ENCODE data around the gene CYB5D1. TPM values are rescaled to one million over a fixed set of nuclear protein-coding genes. Genes with fewer than 3 reads are reported as not detected.

The CYB5D1 gene
- total and polyA plus RNA-seq, 2 of the 8 experiments (the other 6 are each of a cell fraction or from before 2014, with no cell fraction given), result 11.0 to 18.0 TPM

DNA sequence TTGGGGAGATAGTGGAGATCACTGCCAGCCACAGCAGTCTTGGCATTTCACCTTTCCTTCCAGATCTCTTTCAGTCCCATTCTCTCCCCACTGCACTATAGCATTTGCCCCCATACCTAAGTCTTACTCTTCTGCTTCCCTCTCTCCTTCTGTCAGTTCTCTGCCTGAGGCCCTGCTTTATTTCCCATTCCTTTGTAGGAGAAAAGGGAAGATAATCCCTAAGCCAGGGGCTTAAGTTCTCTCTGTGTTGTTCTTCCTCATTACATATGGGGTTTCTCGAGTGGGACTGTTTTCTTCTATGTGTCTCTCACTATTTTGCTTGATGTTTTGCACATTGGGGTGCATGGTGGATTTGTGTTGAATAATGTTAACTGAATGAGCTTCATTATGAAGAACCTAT lies 17.4 kb upstream of the CYB5D1 start:
- Histone ChIP-seq H4K8ac (ENCODE audit: extremely low read depth, insufficient read depth, low read length) (no peak overlapping the region), H4K5ac (ENCODE audit: insufficient read length, low read depth, low read length) (no peak overlapping the region), H3K9ac (replicated peaks in 1 of 4; ENCODE audit: extremely low read depth in 1 of 4, low read depth in 3 of 4, low read length in 3 of 4) (no peak overlapping the region), H3K36me3 (ENCODE audit: control insufficient read depth in 2 of 4, insufficient read depth in 4 of 4, low read length in 3 of 4) (no peaks in the 10 kb centered on the region), H3K4me3 (ENCODE audit: extremely low read depth in 1 of 4, insufficient read depth in 2 of 4, low read depth in 3 of 4, low read length in 4 of 4) (no peak overlapping the region), H2BK20ac (ENCODE audit: low read length) (no peak overlapping the region), H2BK5ac (ENCODE audit: low read depth, low read length) (no peak overlapping the region), H2AFZ (ENCODE audit: low read length) (no peak overlapping the region), H3K79me1 (ENCODE audit: low read depth, low read length) (no peaks in the 10 kb centered on the region), H3K56ac (replicated peaks; ENCODE audit: insufficient read length, low read depth, low read length) (no peak overlapping the region), H2AK5ac (ENCODE audit: low read depth, low read length) (no peak overlapping the region), H4K20me1 (replicated peaks in 1 of 2; ENCODE audit: control insufficient read depth in 1 of 2, insufficient read depth in 2 of 2, low read length in 2 of 2) (peaks cover 8 to 37% of the 10 kb centered on the region in 2 experiments), H4K91ac (replicated peaks; ENCODE audit: insufficient read length, low read length) (no peak overlapping the region), H2BK15ac (ENCODE audit: low read length) (no peak overlapping the region), H3K18ac (ENCODE audit: extremely low read depth, low read length) (no peak overlapping the region), H3K9me3 (ENCODE audit: insufficient read depth in 2 of 2, low read depth in 1 of 2, low read length in 1 of 2) (no peaks in the 10 kb centered on the region), H3K4ac (replicated peaks; ENCODE audit: insufficient read length, low read depth, low read length) (no peak overlapping the region), H3K14ac (ENCODE audit: insufficient read length) (no peak overlapping the region), H3K23me2 (ENCODE audit: low read depth, low read length) (peaks cover 48% of the 10 kb centered on the region), H2BK120ac (replicated peaks; ENCODE audit: low read depth, low read length) (no peak overlapping the region), H3K23ac (ENCODE audit: insufficient read length) (no peak overlapping the region), H3K4me1 (replicated peaks in 1 of 4; ENCODE audit: control insufficient read depth in 3 of 4, insufficient read depth in 4 of 4, low read length in 3 of 4) (peaks cover 10 to 37% (median 21%) of the 10 kb centered on the region in 4 experiments), H3K27ac (ENCODE audit: low read depth, low read length) (no peak overlapping the region), H3K4me2 (ENCODE audit: insufficient read depth in 1 of 2, low read depth in 2 of 2, low read length in 2 of 2) (no peak overlapping the region; a peak in 1 of 4 replicates), H3K27me3 (replicated peaks in 1 of 4; ENCODE audit: control insufficient read depth in 3 of 4, extremely low read depth in 1 of 4, insufficient read depth in 3 of 4, low read length in 3 of 4) (peaks cover 18 to 51% (median 44%) of the 10 kb centered on the region in 4 experiments), H2BK12ac (ENCODE audit: low read depth, low read length) (no peak overlapping the region), H3K79me2 (ENCODE audit: control insufficient read depth in 1 of 2, insufficient read depth in 2 of 2, low read length in 2 of 2) (no peaks in the 10 kb centered on the region)
- no peak for DNase-seq (ENCODE audit: low read depth in 1 of 2, low spot score in 2 of 2)
- ChIA-PET POLR2A (ENCODE audit: partially characterized antibody) (interaction anchor here (0.8 to 5.2 kb wide), 3 partner anchors 9 to 16 kb away, joined by 3 to 34 read pairs (median 5); partner anchors contain the start of genes NAA38 and TMEM88), CTCF (ENCODE audit: partially characterized antibody) (interaction anchor here (0.6 to 5.0 kb wide), 7 partner anchors 10 to 741 kb away, joined by 3 to 25 read pairs (median 4); no protein-coding TSS in a partner anchor)
- FAIRE-seq, result no peak
- 83% methylated on average over 1 of the region's 1 CpG; no CpG with 5 or more reads in 1 of the 2 experiments for WGBS, 2 experiments (ENCODE audit: extremely low coverage in 1 of 2, insufficient coverage in 1 of 2, insufficient read length in 1 of 2, insufficient replicate concordance in 2 of 2, low coverage in 1 of 2, low lambda C conversion rate in 2 of 2, missing lambda C conversion rate in 1 of 2)
- TF ChIP-seq MAFK (IDR thresholded peaks at IDR 0.05; ENCODE audit: low read depth, low read length) (no peak), SIN3A (conservative IDR thresholded peaks at IDR 0.05 in 1 of 2, IDR thresholded peaks at IDR 0.05 in 1 of 2; ENCODE audit: low read depth in 1 of 2, low read length in 2 of 2) (no peak), RBBP5 (IDR thresholded peaks at IDR 0.05; ENCODE audit: borderline replicate concordance, low read depth, low read length) (no peak), GABPA (IDR thresholded peaks at IDR 0.05; ENCODE audit: borderline replicate concordance, insufficient read depth, low read length) (no peak), CBX5 (IDR thresholded peaks at IDR 0.05; ENCODE audit: low read depth, low read length) (no peak)
- TF ChIP-seq, protein P1, sequence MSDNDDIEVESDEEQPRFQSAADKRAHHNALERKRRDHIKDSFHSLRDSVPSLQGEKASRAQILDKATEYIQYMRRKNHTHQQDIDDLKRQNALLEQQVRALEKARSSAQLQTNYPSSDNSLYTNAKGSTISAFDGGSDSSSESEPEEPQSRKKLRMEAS (IDR thresholded peaks at IDR 0.05), result no peak

Data from H1 (cell line).